Camera-type eye (tissue), 1 donor: Measurements from ENCODE around the gene ETS1. TPM values are rescaled to one million over a fixed set of nuclear protein-coding genes. Genes with fewer than 3 reads are reported as not detected.

Source experiments
- total RNA-seq: library from RNA; depleted of rRNA; stranded (reverse); fragments of >200 nt; gene quantifications from one replicate; pipeline ENCODE4 v1.2.3, GENCODE V29; 2014

ETS1 gene, protein sequence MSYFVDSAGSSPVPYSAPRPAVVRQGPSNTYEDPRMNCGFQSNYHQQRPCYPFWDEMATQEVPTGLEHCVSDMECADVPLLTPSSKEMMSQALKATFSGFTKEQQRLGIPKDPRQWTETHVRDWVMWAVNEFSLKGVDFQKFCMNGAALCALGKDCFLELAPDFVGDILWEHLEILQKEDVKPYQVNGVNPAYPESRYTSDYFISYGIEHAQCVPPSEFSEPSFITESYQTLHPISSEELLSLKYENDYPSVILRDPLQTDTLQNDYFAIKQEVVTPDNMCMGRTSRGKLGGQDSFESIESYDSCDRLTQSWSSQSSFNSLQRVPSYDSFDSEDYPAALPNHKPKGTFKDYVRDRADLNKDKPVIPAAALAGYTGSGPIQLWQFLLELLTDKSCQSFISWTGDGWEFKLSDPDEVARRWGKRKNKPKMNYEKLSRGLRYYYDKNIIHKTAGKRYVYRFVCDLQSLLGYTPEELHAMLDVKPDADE
- 41.1 TPM for total RNA-seq

DNA sequence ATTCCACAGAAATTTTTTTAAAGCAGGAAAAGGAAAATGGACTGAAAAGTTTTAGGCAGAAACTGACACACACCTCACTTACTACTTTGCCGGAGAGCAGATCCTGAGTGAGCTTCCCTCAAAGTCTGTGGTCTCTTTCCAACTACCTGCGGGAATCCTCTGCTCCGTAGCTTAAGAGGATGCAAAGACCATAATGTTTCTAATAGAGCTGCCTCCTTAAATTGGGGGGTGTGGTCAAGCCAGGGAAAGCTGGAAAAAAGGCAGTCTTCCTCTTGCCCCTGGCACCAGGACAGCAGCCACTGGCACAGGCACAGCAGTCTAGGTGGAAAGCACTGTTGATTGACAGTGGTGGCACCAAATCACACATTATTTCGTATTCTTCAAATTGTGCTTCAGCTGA is at the start of gene ETS1:
ETS1 (minus strand) TSS at position 144 of the 400 bp plus-strand sequence. CDS start 14,428 bp downstream, outside the sequence.

Other genes starting within 250 kb of the ETS1 start
- gene FLI1, start 106.5 kb upstream of the ETS1 start, total RNA-seq: 15.6 TPM